Midbrain (tissue), 1 donor: ENCODE data around the gene PWWP2A.
"Not testable (repeated sequence)": the region's sequence is repeated elsewhere in the genome, so short reads cannot be mapped to it uniquely, and the experiment has no call there.

Experiments
- DNase-seq: peaks from one replicate; lab custom pipeline; 2025; lab: John Stamatoyannopoulos, UW

Gene PWWP2A

DNA sequence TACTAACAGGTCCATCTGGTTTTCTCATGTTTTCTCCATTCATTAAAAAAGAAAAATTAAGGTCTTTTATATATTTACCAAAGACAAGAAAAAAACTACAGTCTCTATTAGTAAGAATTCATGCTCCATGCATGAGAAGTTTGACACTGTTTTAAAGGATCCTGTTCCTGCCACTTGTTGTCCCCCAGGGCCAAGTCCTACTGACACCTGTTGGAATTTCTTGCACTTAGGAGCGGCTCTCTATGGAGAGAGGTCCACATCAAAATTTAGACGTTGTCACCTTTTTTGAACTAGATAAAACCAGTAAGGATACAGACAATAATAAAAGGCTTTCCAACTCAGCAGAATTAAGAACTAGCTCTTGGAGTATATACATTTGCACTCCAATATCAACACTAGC is 42.3 kb downstream of the PWWP2A start:
- DNase-seq = no peak

DNA sequence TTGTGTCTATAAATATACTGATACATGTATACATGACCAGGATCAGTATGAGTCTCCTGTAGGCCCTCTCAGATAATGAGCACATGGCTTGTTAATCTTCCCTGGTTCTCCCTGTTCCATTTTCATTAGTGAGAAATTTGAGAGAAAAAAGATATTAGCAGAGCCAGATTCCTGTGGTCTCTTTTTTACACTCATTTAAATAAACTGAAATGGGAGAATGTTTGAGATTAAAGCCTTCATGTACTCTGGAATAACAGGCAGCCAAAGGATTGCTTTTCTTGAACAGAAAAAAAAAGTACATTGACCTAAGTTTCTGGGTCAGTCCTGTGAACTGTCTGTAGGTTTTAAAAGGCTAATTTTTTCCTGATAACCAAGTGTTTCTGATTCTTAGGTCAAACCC is 44.2 kb downstream of the PWWP2A start:
- DNase-seq = no peak

DNA sequence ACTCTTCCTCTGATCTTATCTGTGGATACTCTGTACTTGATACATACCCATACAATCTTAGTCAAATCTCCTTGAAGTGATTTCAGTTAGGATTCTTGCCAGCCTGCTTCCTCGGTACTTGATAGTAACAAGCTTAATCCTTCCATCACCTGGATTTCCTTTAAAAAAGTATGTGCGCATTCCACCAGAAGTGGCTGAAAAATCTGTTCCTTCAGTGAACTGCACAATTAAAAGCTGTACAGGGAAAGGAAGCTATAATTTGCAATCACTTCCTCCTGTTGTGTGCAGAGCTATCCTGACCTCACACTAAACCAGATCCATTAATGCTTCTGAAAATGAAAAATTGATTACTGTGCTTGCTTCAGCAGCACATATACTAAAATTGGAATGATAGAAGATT is 47.3 kb downstream of the PWWP2A start:
- DNase-seq = no peak

DNA sequence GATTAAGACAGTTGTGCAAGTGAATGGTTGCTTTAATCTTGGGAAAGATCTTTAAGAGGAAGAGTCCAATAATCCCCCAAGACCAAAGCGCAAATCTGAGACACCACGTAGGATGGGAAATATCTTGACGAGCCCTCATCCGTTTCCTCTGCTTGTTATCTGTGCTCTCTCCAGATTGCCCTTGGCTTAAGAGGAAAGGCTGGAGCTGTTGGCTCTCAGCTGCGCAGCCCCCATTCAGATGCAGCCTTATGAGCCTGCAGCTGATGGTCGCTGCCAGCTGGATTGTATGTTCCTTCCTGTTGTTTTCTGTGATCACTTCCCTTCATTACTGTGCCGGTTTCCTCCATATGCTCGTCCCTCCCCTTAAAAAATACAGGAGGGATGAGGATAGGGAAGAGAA is 47.7 kb downstream of the PWWP2A start:
- DNase-seq = no peak

DNA sequence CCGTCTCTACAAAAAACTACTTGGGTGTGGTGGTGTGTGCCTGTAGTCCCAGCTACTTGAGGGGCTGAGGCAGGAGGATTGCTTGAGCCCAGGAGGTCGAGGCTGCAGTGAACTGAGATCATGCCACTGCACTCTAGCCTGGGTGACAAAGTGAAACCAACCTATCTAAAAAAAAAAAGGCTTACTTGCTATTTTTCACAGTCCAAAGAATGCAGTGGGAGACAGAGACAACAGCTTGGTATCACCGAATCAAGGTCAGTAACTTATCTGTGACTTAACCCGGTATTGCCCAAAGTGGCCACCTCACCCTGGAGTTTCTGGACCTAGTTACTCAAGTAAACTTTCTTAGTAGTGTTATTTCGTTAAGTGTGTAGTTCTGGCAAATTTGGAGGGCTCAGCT is 50.1 kb downstream of the PWWP2A start:
- not testable (repeated sequence) for DNase-seq

DNA sequence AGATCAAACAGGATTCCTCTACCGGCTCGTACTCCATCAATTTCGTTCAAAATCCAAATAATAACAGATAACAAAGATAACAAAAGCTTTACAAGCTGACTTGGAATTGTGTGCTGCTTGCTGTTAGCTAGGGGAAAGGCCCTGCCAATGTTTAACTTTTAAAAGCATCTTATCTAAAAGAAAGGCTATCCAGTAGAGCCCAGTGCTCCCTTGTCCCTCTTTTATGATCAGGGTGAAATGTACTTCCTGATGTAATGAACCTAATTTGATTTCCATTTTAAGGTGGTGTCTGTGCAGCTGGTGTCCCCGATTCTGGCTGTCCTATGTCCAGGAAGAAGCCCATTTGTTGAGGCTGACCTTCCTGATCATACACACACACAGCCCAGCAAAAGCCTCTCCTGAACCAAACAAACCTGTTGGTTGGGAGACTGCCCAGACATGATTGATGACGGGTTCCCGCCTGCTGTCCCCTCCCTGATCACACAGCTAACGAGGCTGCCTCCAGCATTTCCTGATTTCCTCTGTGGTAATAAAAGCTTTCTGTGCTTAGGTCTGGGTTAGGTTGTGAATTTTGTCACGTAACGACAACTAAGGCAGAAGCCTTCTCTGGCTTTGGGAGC is 54.1 kb downstream of the PWWP2A start:
- DNase-seq = no peak

DNA sequence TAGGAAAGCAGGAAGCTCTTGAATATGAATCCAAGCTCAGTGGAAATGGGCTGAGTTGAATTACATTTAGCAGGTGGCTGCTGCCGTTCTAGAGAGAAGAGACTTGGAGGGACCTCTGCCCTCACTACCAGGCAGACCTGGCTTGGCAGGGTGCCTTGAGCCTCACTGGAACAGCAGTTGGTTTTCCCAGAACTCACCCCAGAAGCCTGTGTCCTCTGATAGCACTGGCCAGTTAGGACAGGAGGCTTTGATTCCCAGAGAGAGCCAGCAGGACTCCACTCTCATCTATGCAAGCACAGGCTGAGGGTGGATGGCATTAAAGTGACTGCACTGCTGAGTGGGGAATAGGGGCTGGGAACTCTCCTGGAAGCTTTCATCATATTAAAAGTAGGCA is 54.8 kb downstream of the PWWP2A start:
- DNase-seq = no peak

DNA sequence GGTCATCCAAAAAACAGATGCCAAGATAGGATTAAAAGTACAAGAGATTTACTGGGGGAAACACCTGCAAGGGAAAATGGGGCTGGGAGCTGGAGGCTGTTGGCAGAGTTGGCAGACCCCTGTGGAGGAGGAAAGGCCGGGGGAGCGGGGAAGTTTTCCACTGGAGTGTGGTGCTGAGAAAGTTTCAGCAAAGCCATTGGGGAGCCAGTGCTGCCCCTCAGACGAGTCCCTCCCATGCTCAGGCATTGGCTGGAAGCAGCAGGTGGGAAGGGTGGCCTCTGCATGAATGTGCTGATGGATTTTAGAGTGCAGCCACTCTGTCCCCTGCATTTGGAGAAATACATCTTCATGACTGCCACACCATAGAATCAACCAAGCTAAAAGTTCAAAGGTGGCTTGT is 57.5 kb downstream of the PWWP2A start:
- DNase-seq = no peak

DNA sequence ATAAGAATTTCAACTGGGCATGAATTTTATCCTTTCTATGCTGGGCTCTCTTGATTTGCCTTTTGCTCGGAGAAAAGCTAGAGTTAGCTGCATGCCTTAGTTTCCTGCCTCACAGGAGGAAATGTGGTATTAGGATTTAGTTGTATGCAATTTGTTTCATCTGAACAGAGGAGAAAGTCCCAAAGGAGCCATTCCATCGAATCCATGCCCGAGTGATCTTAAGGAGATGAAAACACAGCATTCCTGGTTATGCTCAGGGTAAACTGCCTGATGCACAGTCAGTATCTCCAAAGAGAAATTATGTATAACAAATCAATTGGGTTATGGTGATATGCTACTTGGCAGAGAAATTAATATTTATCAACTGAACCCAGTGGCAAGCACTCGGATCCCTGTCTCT is 59.2 kb downstream of the PWWP2A start:
- DNase-seq = no peak

DNA sequence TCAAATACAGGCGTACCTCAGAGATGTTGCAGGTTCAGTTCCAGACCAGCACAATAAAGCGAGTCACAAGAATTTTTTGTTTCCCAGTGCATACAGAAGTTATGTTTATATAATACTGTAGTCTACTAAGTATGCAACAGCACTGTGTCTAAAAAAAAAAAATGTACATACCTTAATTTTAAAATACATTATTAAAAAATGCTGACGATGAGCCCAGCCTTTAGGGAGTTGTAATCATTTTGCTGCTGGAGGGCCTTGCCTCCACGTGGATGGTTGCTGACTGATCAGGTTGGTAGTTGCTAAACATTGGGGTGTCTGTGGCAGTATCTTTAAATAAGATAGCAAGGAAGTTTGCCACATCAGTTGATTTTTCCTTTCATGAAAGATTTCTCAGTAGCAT is 62.0 kb downstream of the PWWP2A start:
- no peak for DNase-seq

DNA sequence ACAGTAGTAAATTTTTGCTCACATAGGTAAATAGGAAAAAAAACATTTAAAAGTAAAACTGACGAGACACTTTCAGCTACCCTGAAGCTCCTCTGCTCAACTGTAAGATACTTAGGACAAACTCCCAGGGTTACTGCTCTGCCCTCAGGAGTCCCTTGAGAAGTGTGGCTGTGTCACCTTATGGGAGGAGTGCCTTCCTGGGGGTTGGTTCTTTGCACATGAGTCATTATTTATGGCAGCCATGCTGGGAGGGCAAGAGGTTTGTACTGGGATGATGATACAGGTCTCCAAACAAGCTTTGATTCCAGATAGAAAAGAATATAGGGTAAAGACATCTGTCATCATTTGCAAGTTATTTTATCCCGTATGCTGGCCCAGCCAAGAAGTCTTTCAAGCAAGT is 64.4 kb downstream of the PWWP2A start:
- DNase-seq = no peak

DNA sequence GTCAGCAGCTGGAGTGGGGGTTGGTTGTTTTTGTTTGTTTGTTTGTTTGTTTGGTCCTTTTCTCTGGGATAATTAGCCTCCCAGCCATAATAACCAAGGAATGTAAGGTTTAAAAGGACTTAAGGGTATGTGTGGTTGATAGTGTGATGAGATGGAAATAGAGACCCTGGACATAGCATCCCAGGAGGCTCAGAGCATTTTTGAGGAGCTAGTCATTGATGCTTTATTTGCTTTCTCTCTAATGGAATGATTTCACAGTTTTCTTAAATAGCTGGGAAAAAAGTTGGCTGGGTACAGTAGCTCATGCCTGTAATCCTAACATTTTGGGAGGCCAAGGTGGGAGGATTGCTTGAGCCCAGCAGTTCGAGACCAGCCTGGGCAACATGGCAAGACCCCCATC is 65.2 kb downstream of the PWWP2A start:
- no peak for DNase-seq

DNA sequence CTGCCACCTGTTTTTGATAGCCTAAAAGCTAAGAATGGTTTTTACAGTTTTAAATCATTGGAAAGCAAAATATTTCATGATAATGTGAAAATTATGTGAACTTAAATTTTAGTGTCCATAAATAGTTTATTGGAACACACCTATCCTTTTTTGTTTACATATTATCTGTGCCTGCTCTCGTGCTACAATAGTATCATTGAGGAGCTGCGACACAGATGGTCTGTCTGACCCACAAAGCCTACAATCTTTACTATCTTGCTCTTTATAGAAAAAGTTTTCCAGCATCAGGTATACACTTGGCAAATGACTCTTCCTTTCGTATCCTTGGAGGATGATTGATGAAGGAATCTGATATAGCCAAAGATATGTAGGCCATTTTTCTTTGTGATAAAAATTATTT is 70.2 kb downstream of the PWWP2A start:
- DNase-seq = no peak

DNA sequence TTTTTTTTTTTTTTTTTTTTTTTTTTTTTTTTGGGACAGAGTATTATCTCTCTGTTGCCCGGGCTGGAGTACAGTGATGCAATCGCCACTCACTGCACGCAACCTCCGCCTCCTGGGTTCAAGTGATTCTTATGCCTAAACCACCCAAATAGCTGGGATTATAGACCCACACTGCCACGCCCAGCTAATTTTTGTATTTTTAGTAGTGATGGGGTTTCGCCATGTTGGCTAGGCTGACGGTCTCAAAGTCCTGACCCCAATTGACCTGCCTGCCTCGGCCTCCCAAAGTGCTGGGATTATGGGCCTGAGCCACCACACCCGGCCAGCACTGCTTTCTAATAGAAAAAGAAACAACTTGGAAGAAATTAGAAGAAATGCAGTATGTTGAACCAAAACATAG is 71.1 kb downstream of the PWWP2A start:
- DNase-seq = no peak

DNA sequence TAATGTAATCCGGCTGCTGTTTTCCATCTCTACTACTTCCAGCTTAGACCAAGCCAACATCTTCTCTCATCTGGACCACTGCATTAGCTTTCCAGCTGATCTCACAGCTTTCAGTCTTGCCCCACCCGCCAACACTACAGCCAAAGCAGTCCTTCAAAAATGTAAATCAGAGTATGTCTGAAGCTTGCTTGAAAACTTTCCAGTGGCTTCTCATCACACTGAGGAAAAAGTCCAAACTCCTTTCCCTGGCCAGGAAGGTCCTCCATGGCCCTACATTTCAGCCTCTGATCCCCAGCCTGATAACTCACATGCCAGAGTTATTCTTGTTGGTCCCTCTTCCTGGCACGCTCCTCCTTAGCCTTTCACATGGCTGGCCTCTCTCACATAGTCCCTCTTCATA is 71.8 kb downstream of the PWWP2A start:
- no peak for DNase-seq

DNA sequence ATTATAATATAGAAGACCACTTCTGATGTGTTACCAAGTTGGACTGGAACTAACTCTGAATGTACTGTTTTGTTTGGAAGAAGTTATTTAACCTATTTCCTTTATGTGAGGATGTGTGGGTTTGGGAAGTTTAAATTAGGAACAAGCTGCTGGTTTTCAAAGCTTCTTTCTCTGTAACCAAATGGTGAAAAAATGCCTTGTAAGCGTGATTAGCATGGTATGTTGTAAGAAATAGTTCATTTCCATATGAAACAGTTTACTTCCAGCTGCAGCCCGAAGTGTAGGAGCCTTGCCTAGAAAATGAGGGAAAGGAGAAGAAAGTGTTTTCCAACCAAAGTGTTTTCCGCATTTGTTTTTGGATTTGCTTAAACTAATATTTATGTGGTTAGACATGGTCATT is 74.3 kb downstream of the PWWP2A start:
- DNase-seq = no peak

DNA sequence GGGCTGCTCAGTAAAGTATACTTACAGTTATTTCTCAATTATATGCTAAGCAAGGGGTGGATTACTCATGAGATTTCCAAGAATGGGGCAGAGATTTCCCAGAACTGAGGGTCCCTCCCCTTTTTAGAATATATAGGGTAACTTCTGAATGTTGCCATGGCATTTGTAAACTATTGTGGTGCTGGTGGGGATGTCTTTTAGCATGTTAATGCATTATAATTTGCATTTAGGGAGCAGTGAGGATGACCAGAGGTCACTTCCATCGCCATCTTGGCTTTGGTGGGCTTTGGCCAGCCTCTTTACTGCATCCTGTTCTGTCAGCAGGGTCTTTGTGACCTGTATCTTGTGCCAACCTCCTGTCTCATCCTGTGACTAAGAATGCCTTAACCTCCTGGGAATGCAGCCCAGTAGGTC is 74.9 kb downstream of the PWWP2A start:
- no peak for DNase-seq

DNA sequence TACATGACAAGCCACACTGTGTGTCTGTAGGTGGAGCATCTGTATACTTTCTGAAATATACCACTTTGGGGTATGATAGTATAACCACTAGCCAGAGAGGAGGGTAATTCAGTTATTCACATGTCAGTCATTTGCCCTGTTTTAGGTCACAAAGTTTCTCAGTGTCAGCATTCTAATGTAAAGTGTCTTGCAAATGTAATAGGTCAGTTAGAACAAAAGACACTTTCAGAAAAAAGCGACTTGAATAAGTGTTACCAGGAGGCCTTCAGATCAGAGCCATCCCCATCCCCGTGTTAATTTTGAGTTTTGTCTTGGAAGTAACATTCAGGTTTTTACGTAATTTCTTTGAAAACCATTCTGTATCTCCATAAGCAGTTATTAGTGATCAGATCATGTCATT is 76.6 kb downstream of the PWWP2A start:
- DNase-seq = no peak
